Endothelial cell of umbilical vein (primary cell): Measurements from ENCODE around the gene CSGALNACT2.

Experiments used
- JUN ChIP-seq: IDR thresholded peaks from 2 replicates; pipeline ENCODE4 v1.6.1; 2011; ENCODE audit warnings: borderline replicate concordance, low read depth; ENCODE audit not compliant: insufficient read length, insufficient read depth
- MYC ChIP-seq: IDR thresholded peaks from one replicate; pipeline ENCODE4 v1.6.1; 2011; ENCODE audit warnings: mild to moderate bottlenecking, low read depth, low read length
- POLR2A ChIP-seq: IDR thresholded peaks from 2 replicates; pipeline ENCODE4 v1.6.1; 2012; ENCODE audit warnings: low read depth, mild to moderate bottlenecking, control low read depth, low read length
- TF ChIP-seq, protein P1 (sequence below), 2 donors: IDR thresholded peaks; 1 replicate in 1 of 2; 2 replicates in 1 of 2; pipeline ENCODE4 v1.5.1; 2011; ENCODE audit warnings: low read length in 2 of 2, mild to moderate bottlenecking in 2 of 2, moderate library complexity in 2 of 2, control low read depth in 1 of 2, inconsistent platforms in 1 of 2, low read depth in 1 of 2; ENCODE audit not compliant: insufficient read depth in 1 of 2; ENCODE audit errors: extremely low read depth in 1 of 2

DNA sequence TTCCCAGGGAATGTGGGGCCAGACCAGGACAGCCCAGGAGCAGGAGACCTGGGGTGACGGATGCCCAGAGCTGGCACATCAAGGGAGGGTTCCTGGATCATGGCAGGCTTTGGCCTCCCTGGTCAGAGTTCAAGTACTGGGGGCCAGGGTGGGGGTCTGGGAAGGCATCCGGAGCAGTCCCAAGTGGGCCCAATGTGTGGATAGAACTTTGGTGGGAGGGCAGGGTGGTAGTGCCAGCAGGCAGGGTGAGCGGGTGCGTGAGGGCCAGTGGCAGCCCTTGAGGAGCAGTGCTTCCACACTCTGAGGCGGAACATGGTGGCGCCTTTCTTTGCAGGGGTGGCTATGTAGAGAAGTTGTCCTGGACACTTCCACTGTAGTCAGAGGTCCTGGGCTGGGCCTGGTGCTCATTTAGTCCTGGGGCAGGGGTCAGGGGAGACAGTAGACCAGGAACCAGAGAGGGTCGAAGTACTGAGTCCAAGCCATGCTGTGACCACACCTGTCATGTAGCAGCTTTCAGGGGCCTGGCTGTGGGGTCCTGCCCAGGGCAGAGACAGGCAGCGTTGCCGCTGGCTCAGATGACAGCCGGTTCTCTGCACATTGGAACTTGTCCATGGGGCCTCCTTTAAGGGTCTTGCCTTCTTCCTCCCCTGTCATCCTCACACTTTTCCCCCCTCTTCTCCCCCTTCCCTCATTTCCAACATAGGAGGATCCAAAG is 22.2 kb upstream of the CSGALNACT2 start:
- TF ChIP-seq, protein P1, sequence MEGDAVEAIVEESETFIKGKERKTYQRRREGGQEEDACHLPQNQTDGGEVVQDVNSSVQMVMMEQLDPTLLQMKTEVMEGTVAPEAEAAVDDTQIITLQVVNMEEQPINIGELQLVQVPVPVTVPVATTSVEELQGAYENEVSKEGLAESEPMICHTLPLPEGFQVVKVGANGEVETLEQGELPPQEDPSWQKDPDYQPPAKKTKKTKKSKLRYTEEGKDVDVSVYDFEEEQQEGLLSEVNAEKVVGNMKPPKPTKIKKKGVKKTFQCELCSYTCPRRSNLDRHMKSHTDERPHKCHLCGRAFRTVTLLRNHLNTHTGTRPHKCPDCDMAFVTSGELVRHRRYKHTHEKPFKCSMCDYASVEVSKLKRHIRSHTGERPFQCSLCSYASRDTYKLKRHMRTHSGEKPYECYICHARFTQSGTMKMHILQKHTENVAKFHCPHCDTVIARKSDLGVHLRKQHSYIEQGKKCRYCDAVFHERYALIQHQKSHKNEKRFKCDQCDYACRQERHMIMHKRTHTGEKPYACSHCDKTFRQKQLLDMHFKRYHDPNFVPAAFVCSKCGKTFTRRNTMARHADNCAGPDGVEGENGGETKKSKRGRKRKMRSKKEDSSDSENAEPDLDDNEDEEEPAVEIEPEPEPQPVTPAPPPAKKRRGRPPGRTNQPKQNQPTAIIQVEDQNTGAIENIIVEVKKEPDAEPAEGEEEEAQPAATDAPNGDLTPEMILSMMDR (IDR thresholded peaks at IDR 0.05; ENCODE audit: extremely low read depth in 1 of 2, insufficient read depth in 1 of 2, low read depth in 1 of 2, low read length in 2 of 2) = no peak
- TF ChIP-seq POLR2A = no peak
- TF ChIP-seq JUN = no peak
- TF ChIP-seq MYC = no peak
